ENCODE results near the gene CTSH.

GRCh38 chr15:78938658-78939488 lies 6.0 kb downstream of the CTSH start:
- no peak for TF ChIP-seq POLR2A (IDR thresholded peaks at IDR 0.05)
- TF ChIP-seq CTCF (IDR thresholded peaks at IDR 0.05) = no peak
